GDM1 (cell line): Measurements from ENCODE around the gene TK2.
"Not testable (repeated sequence)": the region's sequence is repeated elsewhere in the genome, so short reads cannot be mapped to it uniquely, and the experiment has no call there.

Experiments
- DNase-seq: peaks from one replicate; lab custom pipeline; 2025; lab: John Stamatoyannopoulos, UW

TK2 gene

DNA sequence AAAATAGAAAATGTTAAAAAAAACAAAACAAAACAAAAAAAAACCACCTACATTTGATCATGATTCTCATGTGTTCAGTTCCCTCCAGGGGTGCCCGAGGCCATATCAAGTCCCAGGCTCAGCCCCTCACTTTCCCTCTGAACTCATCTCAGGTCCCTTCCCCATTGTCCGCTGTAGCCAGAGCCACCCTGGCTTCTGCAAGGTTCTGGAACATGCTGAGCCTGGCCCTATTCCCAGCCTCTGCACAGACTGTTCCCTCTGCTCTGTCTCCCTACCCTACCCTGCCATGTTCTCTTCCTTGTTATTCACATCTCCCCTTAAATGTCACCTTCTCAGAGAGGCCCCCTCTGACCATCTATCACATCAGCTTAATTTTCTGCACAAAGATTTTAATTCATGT lies 46.9 kb downstream of the TK2 start:
- DNase-seq, result no peak

DNA sequence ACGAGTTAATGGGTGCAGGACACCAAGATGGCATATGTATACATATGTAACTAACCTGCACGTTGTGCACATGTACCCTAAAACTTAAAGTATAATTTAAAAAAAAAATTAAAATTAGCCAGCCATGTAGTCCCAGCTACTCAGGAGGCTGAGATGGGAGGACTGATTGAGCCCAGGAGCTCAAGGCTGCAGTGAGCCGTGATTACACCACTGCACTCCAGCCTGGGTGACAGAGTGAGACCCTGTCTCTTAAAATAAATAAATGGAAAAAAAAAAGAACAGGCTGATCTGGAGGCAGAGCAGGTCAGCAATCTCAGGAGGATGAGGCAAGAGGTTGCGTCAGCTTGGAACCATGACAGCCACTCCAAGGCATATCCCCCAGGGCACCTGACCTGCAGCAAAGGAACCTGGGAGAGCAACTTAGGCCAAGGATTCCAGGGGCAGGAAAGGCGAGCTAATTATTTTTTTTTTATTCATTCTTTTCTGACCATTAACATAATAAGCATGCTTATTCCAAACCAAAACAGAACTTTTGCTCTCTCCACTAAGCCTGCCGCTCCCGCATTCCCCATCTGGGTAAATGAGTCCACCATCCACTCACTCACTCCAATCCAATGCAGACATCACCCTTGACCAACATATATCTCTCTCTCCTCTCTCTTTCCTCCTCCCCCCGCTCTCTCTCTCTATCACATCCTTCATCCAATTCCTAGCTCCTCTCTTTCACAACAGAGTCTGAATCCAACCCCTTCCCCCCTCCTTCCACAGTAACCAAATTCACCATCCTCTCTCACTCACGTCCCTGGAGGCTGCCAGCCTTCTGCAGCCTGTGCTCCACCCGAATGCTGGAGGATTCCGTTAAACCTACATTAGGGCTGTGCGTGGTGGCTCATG lies 47.7 kb downstream of the TK2 start:
- DNase-seq, result no peak

DNA sequence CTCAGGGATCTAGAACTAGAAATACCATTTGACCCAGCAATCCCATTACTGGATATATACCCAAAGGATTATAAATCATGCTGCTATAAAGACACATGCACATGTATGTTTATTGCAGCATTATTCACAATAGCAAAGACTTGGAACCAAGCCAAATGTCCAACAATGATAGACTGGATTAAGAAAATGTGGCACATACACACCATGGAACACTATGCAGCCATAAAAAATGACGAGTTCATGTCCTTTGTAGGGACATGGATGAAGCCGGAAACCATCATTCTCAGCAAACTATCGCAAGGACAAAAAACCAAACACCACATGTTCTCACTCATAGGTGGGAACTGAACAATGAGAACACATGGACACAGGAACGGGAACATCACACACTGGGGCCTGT lies 48.4 kb downstream of the TK2 start:
- DNase-seq, result not testable (repeated sequence)

- not testable (repeated sequence) for DNase-seq
Observed at GRCh38 chr16:66497921-66498320, 52.0 kb downstream of the TK2 start.

DNA sequence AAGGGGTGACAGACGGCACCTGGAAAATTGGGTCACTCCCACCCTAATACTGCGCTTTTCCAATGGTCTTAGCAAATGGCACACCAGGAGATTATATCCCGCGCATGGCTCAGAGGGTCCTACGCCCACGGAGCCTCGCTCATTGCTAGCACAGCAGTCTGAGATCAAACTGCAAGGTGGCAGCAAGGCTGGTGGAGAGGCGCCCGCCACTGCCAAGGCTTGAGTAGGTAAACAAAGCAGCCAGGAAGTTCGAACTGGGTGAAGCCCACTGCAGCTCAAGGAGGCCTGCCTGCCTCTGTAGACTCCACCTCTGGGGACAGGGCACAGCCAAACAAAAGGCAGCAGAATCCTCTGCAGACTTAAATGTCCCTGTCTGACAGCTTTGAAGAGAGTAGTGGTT lies 53.7 kb downstream of the TK2 start:
- not testable (repeated sequence) for DNase-seq

DNA sequence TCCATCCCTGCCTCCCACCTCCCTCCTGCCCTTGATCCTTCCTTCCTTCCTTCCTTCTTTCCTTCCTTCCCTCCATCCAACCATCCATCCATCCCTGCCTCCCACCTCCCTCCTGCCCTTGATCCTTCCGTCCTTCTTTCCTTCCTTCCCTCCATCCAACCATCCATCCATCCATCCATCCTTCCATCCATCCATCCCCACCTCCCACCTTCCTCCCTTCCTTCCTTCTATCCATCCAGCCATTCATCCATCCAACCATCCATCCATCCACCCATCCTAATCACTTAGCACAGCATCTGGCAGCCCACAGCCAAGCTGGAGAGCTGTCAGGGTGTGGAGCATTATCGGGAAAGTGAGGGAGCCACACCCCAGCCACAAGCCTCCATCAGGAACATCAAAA lies 54.5 kb downstream of the TK2 start:
- DNase-seq, result no peak

DNA sequence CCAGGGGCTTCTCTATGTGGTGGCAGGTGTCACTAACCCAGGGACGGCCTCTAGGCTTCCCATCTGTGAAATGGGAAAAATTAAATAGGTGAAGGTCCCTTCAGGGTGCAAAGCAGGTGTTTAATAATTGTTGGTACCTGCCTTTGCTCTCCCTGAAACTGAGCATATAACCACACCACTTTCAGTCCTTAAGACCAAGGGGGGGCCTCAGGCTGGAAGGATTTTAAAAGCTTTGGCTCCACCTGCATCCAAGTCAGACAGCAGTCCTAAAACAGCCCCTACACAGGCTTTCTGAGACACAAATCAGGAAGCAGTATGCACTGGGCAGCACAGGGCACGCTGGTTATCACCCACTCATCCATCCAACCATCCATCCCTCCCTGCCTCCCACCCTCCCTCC lies 55.0 kb downstream of the TK2 start:
- no peak for DNase-seq

GRCh38 chr16:66493490-66494401 lies 56.2 kb downstream of the TK2 start:
- DNase-seq, result no peak

- DNase-seq, result no peak
Observed at GRCh38 chr16:66491716-66492064, 58.2 kb downstream of the TK2 start.

- DNase-seq, result no peak
Observed at GRCh38 chr16:66490774-66491715, 58.9 kb downstream of the TK2 start.

GRCh38 chr16:66489818-66490217 lies 60.1 kb downstream of the TK2 start:
- no peak for DNase-seq

DNA sequence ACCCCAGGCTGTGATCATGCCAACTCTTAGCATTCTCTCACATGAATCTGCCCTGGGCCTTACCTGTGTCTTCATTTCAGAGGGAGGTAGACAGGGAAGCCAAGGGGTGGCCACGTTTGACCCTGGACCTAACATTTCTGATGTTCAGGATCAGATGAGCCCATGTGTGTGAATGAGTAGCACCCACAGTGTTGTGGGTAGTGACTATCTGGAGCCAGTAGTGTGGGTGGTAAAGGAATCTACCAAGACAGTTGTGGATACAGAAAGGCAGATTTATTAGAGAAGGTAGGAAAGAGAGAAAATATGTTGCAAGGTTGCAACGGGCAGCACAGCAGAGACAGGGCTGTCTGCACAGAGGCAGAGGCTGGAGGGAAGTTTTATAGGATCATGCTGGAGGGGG lies 60.5 kb downstream of the TK2 start:
- DNase-seq, result no peak

DNA sequence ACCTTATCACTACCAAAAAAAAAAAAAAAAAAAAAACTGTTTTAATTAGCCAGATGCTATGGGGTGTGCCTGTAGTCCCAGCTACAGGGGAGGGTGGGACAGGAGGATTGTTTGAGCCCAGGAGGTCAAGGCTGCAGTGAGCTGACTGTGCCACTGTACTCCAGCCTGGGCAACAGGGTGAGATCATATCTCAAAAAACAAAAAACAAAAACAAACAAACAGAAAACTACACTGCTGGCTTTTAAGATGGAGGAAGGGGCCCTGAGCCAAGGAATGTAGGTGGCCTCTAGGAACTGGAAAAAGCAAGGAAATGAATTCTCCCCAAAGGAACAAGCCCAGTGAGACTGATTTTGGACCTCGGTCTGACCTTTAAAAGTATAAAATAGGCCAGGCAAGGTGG lies 61.4 kb downstream of the TK2 start:
- no peak for DNase-seq

DNA sequence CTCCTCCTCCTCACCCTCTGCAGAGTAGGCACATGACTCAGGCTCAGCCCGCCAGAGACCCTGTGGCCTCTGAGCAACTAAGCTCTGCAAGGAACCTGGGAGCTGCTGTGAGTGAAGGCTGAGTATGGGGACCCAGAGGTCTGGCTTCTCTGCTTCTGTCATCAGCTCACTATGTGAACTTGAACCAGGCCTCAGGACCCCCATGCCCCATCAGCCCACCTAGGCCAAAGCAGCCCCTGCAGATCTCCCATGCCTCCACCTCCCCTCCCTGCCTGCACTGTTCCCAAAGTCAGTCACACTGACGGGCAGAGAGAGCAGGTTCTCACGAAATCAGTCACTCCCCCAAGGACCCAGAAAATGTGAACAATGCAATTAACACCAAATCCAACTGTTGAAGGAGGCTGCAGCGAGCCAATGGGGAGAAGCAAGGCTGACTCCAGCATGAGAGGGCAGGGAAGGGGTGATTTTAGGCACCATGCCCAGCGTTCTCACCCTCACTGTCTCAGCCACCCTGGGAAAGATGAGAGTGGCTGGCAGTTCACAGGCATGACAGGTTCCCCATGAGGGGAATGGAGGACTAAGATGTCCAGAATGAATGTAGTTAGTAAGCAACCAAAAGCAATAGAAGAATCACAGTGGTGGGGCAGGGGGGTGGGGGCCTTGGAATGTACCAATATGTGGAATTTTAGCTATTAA lies 62.2 kb downstream of the TK2 start:
- DNase-seq, result no peak

DNA sequence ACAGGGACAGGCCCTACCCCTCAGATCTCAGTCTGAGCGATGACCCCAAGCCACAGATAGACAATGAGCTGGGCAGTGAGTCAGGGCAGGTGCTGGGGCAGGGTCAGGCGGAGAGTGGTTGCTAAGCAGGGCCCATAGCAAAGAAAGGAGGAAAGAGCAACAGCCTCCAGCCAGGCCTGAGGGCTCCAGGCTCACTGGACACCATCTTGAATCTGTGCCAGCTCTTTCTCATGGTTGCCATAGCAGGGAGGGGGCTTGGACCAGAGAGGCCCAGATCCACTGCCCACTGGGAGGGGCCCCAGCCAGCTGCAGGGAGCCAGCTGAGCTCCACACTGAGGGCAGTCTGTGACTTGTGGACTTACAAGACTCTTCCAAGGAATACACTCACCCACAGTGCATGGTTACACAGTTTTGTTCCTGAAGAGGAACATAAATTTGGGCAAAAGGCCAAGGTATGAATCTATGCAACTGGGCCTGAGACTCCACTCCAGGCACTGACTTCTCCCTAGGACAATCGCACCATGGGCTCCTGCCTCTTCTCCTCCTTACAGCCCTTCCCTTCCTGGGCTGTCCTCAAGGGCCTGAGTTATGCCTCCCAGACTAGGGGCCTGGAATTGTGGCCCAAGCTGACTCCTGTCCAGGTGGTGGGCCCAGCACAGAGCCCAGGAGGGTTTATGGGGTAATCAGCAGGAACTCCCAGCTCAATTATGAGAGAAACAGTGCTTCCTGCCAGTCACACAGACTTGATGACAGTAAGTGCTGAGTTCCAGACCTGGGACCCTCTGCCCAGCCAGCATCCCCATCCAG lies 62.9 kb downstream of the TK2 start:
- DNase-seq, result no peak

DNA sequence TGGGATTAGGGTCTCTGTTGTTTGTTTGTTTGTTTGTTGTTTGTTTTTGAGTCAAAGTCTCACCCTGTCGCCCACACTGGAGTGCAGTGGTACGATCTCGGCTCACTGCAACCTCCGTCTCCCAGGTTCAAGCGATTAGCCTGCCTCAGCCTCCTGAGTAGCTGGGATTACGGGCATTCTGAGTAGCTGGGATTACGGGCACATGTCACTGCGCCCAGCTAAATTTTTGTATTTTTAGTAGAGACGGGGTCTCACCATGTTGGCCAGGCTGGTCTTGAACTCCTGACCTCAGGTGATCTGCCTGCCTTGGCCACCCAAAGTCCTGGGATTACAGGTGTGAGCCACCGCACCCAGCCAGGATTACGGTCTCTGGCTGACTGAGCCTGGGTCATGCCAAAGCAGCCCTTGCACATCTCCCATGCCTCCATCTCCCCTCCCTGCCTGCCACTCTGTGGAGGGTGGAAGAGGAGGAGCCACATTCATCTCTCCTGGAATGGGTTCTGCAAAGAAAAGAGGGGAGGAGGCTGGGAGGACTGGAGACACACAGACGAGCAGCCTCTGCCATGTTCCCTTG lies 63.6 kb downstream of the TK2 start:
- DNase-seq, result no peak

DNA sequence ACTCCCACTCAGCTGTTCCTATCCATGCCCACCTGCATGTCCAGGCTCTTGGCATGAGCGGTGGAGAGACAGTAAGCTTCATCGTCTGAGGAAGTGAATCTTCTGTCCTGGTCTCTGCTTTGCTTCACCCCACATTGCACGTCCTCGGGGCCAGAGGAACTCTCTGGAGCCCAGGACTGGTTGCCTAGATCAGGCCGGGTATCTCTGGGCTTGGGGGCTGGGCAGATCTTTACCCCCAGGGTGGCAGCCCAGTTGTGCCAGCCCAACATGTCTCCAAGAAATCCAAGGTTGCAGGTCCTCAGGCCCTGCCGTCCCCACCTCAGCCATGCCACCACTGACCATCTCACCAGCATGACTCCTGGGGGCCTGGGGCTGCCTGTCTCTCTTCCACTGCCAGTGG lies 64.5 kb downstream of the TK2 start:
- DNase-seq, result no peak

GRCh38 chr16:66484453-66485213 lies 65.3 kb downstream of the TK2 start:
- DNase-seq, result no peak

DNA sequence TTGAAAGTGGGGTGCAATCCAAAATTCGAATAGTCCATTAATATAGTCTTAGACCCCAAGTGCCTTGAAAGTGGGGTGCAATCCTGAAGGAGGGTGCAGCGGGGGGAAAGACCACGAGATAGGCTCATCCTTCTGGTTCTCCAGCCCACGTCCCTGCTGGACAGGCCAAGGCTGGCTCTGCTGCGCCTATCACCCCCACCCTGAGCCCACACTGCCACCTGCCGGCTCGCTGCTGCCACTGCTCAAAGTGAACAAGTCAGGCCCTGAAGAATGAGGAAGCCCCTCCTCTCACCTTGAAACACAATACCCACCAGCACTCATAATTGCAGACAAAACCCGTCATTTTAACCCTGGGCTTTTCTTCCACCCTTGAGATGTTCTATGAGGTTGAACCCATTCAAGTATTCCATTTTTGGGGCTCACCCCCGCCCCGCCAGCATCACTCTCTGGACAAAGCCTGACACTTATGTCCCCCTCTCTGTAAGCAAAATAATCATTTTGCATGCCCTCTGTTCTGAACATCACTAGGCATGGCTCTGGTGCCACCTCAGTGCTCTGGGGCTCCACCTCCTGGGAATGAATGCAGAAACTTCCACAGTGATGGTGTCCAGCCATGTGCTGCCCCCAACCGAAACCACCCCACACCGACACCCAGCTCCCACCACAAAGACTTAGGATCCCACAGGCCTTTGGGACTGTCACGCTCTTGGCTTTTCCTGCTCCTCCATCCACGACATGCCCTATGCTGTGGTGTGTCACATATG lies 66.1 kb downstream of the TK2 start:
- peak; percentile 22 for DNase-seq
